Measurements from ENCODE around the gene MYRF.

MYRF gene

DNA sequence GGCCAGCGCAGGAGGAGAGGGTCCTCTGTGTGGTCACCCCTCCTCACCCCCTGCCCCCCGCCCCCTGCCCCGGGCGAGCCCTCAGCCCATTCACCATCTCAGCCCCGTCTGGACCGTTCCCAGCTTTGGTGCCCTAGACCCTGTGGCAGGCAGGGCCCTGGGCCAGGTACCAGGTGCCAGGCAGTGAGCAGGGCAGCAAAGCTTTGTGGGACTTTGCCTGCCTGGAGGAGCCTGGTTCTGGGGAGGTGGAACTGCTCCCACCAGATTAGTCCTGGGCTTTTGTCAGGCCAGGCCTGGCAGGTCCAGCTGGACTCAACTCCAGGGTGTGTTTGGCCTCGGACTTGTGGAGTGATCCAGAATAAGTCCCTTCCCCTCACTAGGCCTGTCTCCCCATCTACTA, 13.7 kb upstream of the MYRF start:
- H4K20me1 ChIP-seq (ENCODE audit: control insufficient read depth, insufficient read depth, low read depth, low read length) = no peaks in the 10 kb centered on the region
- H3K36me3 ChIP-seq (ENCODE audit: control insufficient read depth, low read length) = no peaks in the 10 kb centered on the region
- no peak overlapping the region for H3K4me3 ChIP-seq (ENCODE audit: low read length)
- no peak for TF ChIP-seq EZH2phosphoT487 (IDR thresholded peaks at IDR 0.05; ENCODE audit: borderline replicate concordance, low read length)
- TF ChIP-seq, protein P1, sequence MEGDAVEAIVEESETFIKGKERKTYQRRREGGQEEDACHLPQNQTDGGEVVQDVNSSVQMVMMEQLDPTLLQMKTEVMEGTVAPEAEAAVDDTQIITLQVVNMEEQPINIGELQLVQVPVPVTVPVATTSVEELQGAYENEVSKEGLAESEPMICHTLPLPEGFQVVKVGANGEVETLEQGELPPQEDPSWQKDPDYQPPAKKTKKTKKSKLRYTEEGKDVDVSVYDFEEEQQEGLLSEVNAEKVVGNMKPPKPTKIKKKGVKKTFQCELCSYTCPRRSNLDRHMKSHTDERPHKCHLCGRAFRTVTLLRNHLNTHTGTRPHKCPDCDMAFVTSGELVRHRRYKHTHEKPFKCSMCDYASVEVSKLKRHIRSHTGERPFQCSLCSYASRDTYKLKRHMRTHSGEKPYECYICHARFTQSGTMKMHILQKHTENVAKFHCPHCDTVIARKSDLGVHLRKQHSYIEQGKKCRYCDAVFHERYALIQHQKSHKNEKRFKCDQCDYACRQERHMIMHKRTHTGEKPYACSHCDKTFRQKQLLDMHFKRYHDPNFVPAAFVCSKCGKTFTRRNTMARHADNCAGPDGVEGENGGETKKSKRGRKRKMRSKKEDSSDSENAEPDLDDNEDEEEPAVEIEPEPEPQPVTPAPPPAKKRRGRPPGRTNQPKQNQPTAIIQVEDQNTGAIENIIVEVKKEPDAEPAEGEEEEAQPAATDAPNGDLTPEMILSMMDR (IDR thresholded peaks at IDR 0.05; ENCODE audit: low read depth, low read length, poor library complexity, severe bottlenecking) = no peak
- no peaks in the 10 kb centered on the region for H3F3A ChIP-seq (ENCODE audit: control insufficient read depth, insufficient read depth)
- H3K27ac ChIP-seq (ENCODE audit: low read depth, low read length) = no peak overlapping the region
- H3K9me2 ChIP-seq (replicated peaks; ENCODE audit: control insufficient read depth, low read length) = no peaks in the 10 kb centered on the region
- H3K27me3 ChIP-seq (ENCODE audit: control insufficient read depth, low read length) = peaks cover 4% of the 10 kb centered on the region; the same call in 1 of the 2 replicates
- no peaks in the 10 kb centered on the region for H3K79me2 ChIP-seq (ENCODE audit: control insufficient read depth, low read length)
- H3K4me2 ChIP-seq (ENCODE audit: low read length) = no peak overlapping the region
- H3K4me1 ChIP-seq (ENCODE audit: control insufficient read depth, low read length) = no peaks in the 10 kb centered on the region
- no peaks in the 10 kb centered on the region for H3K9me3 ChIP-seq (ENCODE audit: control insufficient read depth, insufficient read depth, low read length)

GRCh38 chr11:61739413-61739812, 13.0 kb upstream of the MYRF start:
- H4K20me1 ChIP-seq (ENCODE audit: control insufficient read depth, insufficient read depth, low read depth, low read length) = no peaks in the 10 kb centered on the region
- H3K79me2 ChIP-seq (ENCODE audit: control insufficient read depth, low read length) = no peaks in the 10 kb centered on the region
- no peak overlapping the region for H3K27ac ChIP-seq (ENCODE audit: low read depth, low read length)
- H3K4me3 ChIP-seq (ENCODE audit: low read length) = no peak overlapping the region
- H3F3A ChIP-seq (ENCODE audit: control insufficient read depth, insufficient read depth) = no peaks in the 10 kb centered on the region
- no peaks in the 10 kb centered on the region for H3K9me3 ChIP-seq (ENCODE audit: control insufficient read depth, insufficient read depth, low read length)
- peaks cover 4% of the 10 kb centered on the region; the same call in 1 of the 2 replicates for H3K27me3 ChIP-seq (ENCODE audit: control insufficient read depth, low read length)
- no peak overlapping the region for H3K4me2 ChIP-seq (ENCODE audit: low read length)
- H3K36me3 ChIP-seq (ENCODE audit: control insufficient read depth, low read length) = no peaks in the 10 kb centered on the region
- no peaks in the 10 kb centered on the region for H3K9me2 ChIP-seq (replicated peaks; ENCODE audit: control insufficient read depth, low read length)
- TF ChIP-seq EZH2phosphoT487 (IDR thresholded peaks at IDR 0.05; ENCODE audit: borderline replicate concordance, low read length) = no peak
- no peaks in the 10 kb centered on the region for H3K4me1 ChIP-seq (ENCODE audit: control insufficient read depth, low read length)

DNA sequence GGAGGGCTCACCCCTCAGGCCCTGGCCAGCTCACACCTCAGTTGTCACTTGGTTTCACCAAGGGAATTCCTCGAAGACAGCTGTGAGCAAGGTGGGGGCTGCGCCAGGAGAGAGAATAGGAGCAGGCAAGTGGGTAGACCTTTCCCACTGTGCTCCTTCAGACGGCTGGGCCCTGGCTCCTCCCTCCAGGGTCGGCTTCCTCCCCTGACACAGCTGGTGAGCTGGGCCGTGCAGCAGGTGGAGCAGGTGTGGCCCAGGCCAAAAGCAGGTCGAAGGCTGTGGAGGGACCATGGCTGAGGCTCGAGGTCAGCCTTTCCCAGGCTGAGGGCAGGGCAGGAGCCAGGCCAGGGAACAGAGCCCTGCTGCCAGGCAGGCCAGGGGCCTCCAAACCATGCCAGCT, 12.5 kb upstream of the MYRF start:
- no peak for TF ChIP-seq EZH2phosphoT487 (IDR thresholded peaks at IDR 0.05; ENCODE audit: borderline replicate concordance, low read length)
- TF ChIP-seq, protein P1 (IDR thresholded peaks at IDR 0.05; ENCODE audit: low read depth, low read length, poor library complexity, severe bottlenecking) = no peak
- H3K4me1 ChIP-seq (ENCODE audit: control insufficient read depth, low read length) = no peaks in the 10 kb centered on the region
- H3K9me2 ChIP-seq (replicated peaks; ENCODE audit: control insufficient read depth, low read length) = no peaks in the 10 kb centered on the region
- H3K9me3 ChIP-seq (ENCODE audit: control insufficient read depth, insufficient read depth, low read length) = no peaks in the 10 kb centered on the region
- H3K79me2 ChIP-seq (ENCODE audit: control insufficient read depth, low read length) = no peaks in the 10 kb centered on the region
- H3F3A ChIP-seq (ENCODE audit: control insufficient read depth, insufficient read depth) = no peaks in the 10 kb centered on the region
- H3K36me3 ChIP-seq (ENCODE audit: control insufficient read depth, low read length) = no peaks in the 10 kb centered on the region
- no peak overlapping the region for H3K4me2 ChIP-seq (ENCODE audit: low read length)
- H3K27me3 ChIP-seq (ENCODE audit: control insufficient read depth, low read length) = peaks cover 4% of the 10 kb centered on the region; the same call in 1 of the 2 replicates
- no peaks in the 10 kb centered on the region for H4K20me1 ChIP-seq (ENCODE audit: control insufficient read depth, insufficient read depth, low read depth, low read length)
- H3K27ac ChIP-seq (ENCODE audit: low read depth, low read length) = no peak overlapping the region
- H3K4me3 ChIP-seq (ENCODE audit: low read length) = no peak overlapping the region

DNA sequence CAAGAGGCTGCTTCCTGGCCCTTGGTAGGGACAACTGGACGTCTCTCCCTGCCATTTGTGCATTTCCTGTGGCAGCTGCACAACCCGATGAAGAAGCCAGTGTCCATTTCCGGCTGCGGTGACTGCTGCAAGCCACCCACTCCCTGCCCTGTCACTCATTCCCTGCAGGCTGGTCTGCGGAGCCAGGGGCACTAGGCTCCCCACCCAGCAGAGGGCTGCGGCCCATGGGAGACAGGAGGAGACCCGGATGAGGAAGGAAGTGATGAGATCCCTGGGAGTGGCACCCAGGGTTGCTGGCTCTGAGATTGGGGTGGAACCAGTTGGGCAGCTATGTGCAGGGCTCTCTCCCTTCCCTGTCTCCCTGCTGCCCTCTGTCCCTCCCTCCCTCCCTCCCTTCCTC, 10.0 kb upstream of the MYRF start:
- Histone ChIP-seq H3K9me3 (ENCODE audit: control insufficient read depth, insufficient read depth, low read length) (no peaks in the 10 kb centered on the region), H3K79me2 (ENCODE audit: control insufficient read depth, low read length) (no peaks in the 10 kb centered on the region), H3K27ac (ENCODE audit: low read depth, low read length) (no peak overlapping the region), H3F3A (ENCODE audit: control insufficient read depth, insufficient read depth) (no peaks in the 10 kb centered on the region), H3K4me1 (ENCODE audit: control insufficient read depth, low read length) (no peaks in the 10 kb centered on the region), H3K9me2 (replicated peaks; ENCODE audit: control insufficient read depth, low read length) (no peaks in the 10 kb centered on the region), H4K20me1 (ENCODE audit: control insufficient read depth, insufficient read depth, low read depth, low read length) (no peaks in the 10 kb centered on the region), H3K4me2 (ENCODE audit: low read length) (no peak overlapping the region), H3K4me3 (ENCODE audit: low read length) (no peak overlapping the region), H3K27me3 (ENCODE audit: control insufficient read depth, low read length) (no peaks in the 10 kb centered on the region), H3K36me3 (ENCODE audit: control insufficient read depth, low read length) (no peaks in the 10 kb centered on the region)
- TF ChIP-seq EZH2phosphoT487 (IDR thresholded peaks at IDR 0.05; ENCODE audit: borderline replicate concordance, low read length) = no peak
- TF ChIP-seq, protein P1 (IDR thresholded peaks at IDR 0.05; ENCODE audit: low read depth, low read length, poor library complexity, severe bottlenecking) = no peak
